SH-SY5Y (cell line): ENCODE results near the gene PMF1.

Source experiments
- GATA2 ChIP-seq: IDR thresholded peaks from 2 replicates; pipeline ENCODE4 v1.6.1; 2011; ENCODE audit warnings: mild to moderate bottlenecking, low read depth, low read length
- GATA3 ChIP-seq: IDR thresholded peaks from 2 replicates; pipeline ENCODE4 v1.6.1; 2011; ENCODE audit warnings: low read depth, mild to moderate bottlenecking, low read length, moderate library complexity

The PMF1 gene

DNA sequence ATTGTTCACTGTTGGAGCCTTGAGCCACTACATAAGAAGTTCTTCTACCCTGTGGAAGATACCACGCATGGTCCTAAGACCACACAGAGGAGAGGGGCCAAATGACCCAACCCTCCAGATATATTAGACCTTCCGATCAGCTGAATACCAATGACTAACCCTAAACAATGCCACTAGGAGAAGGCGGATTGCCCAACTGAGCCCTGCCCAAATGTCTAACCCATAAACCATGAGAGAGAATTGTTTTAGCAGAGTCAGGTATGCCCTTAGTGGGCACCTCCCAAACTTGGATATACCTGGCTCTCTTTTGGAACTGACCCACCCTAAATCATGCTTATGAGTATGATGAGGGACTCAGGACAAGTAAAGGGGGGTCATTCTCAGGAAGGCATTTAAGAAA lies 57.5 kb downstream of the PMF1 start:
- no peak for TF ChIP-seq GATA3
- TF ChIP-seq GATA2: no peak

DNA sequence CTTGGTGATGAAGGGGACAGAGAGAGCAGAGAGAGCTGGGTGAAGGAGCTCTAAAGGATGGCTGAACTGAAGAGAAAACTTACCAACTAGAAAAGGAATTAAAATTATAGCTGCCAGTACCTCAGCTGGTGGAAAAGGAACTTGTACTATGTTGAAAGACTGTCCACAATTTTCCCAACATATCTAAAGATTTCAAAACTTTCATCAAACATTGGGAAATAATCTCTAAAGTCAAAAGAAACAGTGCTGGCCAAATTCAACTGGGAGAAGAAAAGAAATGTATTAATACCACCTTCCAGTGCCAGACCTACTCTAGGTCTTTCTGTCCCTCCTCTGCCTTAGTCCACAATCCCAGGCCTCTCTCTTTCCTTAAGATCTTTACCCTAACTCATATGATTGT lies 63.7 kb downstream of the PMF1 start:
- TF ChIP-seq GATA2: no peak
- no peak for TF ChIP-seq GATA3

DNA sequence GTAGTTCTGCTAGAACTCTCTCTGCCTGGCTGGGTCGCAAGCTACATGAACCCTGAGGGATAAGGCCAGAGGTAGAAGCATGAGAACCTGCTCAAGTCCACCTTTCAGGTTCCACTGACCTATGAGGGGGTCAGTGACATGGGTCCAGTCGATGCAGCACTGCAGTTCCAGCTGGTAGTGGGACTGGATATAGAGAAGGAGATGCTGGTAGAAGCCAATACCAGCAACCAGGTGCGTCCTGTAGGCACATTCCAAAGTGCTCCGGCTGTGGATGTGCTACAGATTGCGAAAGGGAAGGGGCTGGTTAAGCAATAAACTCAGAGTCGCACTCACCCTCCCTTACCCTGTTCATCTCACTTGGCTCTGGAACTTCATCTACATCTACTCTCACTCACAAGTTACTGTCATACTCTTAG lies 64.2 kb downstream of the PMF1 start:
- TF ChIP-seq GATA2 (no peak), GATA3 (no peak)

DNA sequence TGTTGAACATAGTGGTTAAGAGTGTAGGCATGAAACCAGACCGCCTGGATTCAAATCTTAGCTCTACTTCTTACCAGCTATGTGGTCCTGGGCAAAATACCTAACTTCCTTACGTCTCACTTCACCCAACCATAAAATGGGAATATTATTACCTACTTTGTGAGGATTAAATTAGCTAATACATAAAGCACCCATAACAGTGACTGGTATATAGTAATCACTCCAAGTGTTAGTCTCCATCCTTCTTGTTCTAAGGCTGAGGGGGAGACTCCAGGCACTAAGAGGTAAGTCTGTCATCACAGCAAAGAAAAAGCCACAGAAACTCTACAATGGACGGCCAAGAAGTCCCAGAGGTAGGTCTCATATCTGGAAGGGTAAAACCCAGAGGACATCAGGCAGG lies 67.0 kb downstream of the PMF1 start:
- TF ChIP-seq GATA2 (no peak), GATA3 (no peak)

DNA sequence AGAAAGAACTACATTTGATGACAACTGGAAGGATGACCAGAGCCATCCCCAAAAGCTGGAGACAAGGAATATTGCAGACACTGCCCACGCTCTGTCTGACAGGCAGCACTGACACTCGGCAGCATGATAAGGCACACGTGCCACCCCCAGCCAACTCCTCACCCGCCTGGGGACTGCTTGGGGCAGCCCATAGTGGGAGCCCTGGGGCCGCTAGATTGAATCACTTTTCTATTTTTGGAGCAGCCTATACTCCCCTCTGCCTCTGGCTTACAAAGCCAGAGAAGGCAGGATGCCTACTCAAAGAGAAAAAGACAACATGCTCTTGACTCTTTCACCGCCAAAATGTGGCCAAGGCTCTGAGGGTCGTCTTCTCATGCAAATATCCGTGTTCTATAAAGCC lies 68.5 kb downstream of the PMF1 start:
- TF ChIP-seq GATA2: no peak
- TF ChIP-seq GATA3: no peak

DNA sequence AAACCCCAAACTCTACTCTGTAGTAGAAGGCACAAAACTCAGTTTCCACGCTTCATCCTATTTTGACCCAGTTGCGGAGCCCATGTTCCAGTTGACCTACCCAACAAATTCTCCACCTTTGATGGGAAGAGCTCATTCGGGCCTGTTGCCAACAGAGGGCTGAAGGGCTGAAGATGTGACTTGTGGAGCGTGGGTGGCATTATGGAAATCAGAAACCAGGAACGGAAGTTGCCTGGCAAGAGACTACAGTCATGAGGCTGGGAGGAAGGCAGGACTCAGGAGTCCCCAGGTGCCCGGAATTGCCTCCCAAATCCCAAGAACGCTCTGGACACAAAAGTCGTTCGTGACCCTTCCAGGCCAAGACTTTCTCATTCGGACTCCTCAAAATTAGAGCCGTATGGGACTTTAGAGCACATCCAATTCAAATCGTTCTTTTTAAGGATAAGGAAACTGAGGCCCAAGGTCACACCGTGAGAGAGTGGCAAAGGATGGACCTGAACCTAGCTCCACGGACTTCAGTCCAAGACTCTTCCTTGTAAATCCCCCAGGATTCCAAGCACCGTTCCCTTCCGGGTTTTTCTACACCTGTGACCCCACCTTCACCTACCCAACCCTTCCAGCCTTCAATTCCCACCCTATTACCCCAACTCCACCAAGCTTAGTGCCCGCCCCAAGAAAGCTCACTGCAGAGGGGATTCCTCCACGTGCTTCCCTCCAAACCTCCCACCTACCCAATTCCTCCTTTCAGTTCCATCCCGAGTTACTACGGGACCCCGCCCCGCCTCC lies 69.1 kb downstream of the PMF1 start:
- TF ChIP-seq GATA2 (no peak), GATA3 (no peak)

DNA sequence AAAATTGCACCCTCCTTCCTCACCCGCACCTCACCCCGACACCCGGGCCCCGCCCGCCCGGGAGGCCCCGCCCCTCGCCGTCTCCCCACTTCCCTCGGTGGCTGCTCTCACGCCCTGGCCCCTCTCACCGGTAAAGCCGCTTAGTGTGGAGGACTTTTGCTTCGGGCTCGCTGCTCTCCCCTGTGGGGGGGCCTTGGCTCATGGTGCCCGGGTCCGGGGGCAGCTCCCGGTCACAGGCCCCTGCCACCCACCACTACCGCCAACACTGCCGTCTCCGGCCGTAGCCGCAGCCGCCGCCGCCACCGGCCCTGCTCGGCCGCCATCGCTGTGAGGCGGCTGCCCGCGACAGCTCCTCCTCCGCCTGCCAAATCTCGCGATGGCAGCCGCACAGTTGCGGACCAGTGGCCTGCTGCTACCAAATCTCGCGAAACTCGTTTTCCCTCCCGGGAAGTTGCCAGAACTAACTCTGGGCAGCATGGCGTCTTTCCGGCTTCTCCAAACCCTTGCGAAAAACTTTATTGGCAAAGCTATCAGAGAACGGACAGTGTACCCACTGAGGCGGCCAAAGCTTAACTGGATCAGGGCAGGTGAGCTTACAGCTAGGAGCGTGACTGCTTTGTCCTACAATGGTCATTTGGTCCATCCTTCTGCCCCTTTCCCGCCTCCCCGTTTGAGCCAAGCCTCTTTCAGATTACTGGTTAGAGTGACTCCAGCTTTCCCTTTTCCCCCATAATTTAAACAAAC lies 69.8 kb downstream of the PMF1 start, which contains the start of gene SMG5:
SMG5 (minus strand) TSS at position 347 of the 744 bp plus-strand sequence; CDS start at position 202, 145 bp downstream.
- TF ChIP-seq GATA2 (no peak), GATA3 (no peak)

DNA sequence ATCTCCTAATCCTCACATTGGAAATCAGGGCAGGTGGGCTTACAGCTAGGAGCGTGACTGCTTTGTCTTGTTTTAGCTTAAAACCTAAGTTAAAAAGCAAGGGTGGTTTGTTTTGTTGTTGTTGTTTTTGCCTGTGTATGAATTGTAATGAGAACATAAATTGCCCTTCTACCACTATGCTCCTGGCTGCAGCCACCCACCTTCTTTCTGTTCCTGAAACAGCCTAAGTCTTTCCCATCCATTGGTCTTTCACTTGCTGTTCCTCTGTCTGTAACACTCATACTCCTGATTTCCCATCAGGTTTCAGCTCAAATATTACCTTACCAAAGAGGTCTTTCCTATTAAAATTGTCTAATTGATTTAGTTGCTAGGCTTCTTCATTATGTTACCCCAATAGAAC lies 70.7 kb downstream of the PMF1 start:
- no peak for TF ChIP-seq GATA3
- TF ChIP-seq GATA2: no peak

DNA sequence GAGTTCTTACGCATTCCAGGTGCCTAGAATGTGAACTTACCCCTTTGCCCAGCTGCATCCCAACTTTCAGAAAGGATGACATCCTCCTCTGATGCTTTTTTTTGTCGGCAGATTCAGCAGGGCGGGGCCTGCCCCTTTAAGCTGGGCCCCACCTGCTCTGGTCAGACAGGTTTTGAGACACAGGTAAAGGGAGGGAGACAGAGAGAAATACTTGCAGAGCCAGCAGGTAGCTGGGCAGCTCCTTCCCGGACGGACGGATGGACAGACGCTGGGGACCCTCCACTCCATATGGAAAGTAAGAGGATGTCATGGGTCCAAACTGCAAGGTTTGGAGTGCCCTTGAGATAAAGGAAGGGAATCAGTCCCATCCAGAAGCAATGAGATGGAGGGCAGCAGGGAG lies 71.3 kb downstream of the PMF1 start, which contains the start of gene TMEM79:
TMEM79 (plus strand) TSS at position 214 of the 400 bp plus-strand sequence. CDS start 902 bp downstream, outside the sequence.
- TF ChIP-seq GATA3 (no peak), GATA2 (no peak)

DNA sequence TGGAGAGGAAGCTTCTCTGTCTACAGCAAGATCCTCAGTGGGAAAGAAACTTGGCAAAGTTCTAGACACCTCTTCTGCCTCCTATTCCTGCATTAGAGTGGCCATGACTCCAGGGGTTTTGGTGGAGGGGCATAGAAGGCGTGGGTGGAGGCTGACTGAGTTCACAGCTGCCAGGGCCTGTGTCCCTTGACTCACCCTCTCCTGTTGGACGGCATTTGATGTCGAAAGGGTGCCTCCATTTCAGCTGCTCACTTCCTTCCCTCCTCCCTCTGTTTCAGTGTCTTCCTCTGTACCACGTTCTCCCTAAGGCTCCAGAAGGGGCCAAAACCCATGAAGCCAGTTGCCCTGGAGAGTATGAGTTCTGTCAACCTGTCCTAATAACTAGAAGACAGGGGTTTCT lies 72.0 kb downstream of the PMF1 start:
- no peak for TF ChIP-seq GATA2
- no peak for TF ChIP-seq GATA3

DNA sequence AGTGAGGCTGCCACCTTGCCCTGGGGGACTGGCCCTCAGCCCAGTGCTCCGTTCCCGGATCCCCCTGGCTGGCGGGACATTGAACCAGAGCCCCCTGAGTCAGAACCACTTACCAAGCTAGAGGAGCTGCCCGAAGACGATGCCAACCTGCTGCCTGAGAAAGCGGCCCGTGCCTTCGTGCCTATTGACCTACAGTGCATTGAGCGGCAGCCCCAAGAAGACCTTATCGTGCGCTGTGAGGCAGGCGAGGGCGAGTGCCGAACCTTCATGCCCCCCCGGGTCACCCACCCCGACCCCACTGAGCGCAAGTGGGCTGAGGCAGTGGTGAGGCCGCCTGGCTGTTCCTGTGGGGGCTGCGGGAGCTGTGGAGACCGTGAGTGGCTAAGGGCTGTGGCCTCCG lies 72.6 kb downstream of the PMF1 start:
- TF ChIP-seq GATA3 (no peak), GATA2 (no peak)

DNA sequence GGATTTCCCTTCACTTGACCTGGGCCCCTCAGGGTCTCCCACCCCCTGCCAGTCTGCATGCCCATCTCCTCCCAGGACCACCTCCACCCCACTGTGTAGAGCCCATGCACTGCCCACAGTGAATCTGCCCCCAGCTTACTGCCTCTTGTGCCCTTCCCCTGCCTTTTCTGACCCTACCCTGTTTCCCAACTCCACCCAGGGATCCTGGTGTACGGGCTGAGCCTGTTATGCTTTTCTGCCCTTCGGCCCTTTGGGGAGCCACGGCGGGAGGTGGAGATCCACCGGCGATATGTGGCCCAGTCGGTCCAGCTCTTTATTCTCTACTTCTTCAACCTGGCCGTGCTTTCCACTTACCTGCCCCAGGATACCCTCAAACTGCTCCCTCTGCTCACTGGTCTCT lies 73.3 kb downstream of the PMF1 start:
- TF ChIP-seq GATA3 (no peak), GATA2 (no peak)
